HepG2 (cell line): ENCODE data around the gene NFATC1. TPM values are rescaled to one million over a fixed set of nuclear protein-coding genes. Genes with fewer than 3 reads are reported as not detected.

ENCODE experiments used
- ATAC-seq: fragments of 200-7000 bp; cut with Tn5 transposase; 3 replicates; pipeline ENCODE4 v1.9.1; 2020; ENCODE audit warnings: mild to moderate bottlenecking, moderate library complexity
- BruUV-seq: library from RNA; stranded (reverse); fragments of 400-500 nt; replicated peaks from 2 replicates; lab custom pipeline; 2021; lab: Mats Ljungman, UMichigan
- CTCF ChIA-PET: fragments of 300-600 bp; formaldehyde crosslinking; extraction: SDS; loops from one replicate; lab custom pipeline; 2021; ENCODE audit warnings: low total read pairs, inconsistent platforms, low intra/inter-chr PET ratio; lab: Yijun Ruan, JAX
- POLR2A ChIA-PET: fragments of 350-600 bp; sonication (Branson Sonifier 250); formaldehyde crosslinking; loops from one replicate; lab custom pipeline; 2020; ENCODE audit warnings: antibody characterized with exemption, inconsistent platforms; lab: Yijun Ruan, JAX
- DNase-seq: peaks from one replicate; pipeline ENCODE4 v3.0.0-alpha.2; 2015; ENCODE audit warnings: low spot score
- FAIRE-seq: peaks from 3 replicates; lab custom pipeline; 2011; peaks lifted over from hg19 to GRCh38; lab: Jason Lieb, UNC
- H2AFZ ChIP-seq: one replicate; pipeline ENCODE4 v1.6.1; 2011; ENCODE audit warnings: low read length, inconsistent platforms
- H3K27ac ChIP-seq: fragments of 300-600 bp; 3 replicates; pipeline ENCODE4 v1.8.0; 2011; ENCODE audit warnings: mixed run types, mild to moderate bottlenecking, mixed read lengths, low read length, inconsistent platforms; ENCODE audit not compliant: insufficient read depth; ENCODE audit errors: extremely low read length
- H3K27me3 ChIP-seq, 2 experiments: fragments of 200-600 bp in 1 of 2; 2 replicates in 1 of 2; 3 replicates in 1 of 2; pipeline versions ENCODE4 v1.6.0 to v1.8.0; 2011; ENCODE audit warnings: low read length in 2 of 2, mild to moderate bottlenecking in 2 of 2, moderate library complexity in 2 of 2, inconsistent platforms in 1 of 2; ENCODE audit not compliant: insufficient read depth in 2 of 2, control insufficient read depth in 1 of 2
- H3K36me3 ChIP-seq, 2 experiments: fragments of 200-600 bp in 1 of 2; replicated peaks in 1 of 2; 2 replicates in 1 of 2; 3 replicates in 1 of 2; pipeline versions ENCODE4 v1.5.1 to v1.8.0; 2011; ENCODE audit warnings: low read length in 2 of 2, inconsistent platforms in 1 of 2; ENCODE audit not compliant: insufficient read depth in 2 of 2, control insufficient read depth in 1 of 2
- H3K4me1 ChIP-seq: 2 replicates; pipeline ENCODE4 v1.5.1; 2012; ENCODE audit warnings: low read length, inconsistent platforms; ENCODE audit not compliant: insufficient read depth
- H3K4me2 ChIP-seq: 2 replicates; pipeline ENCODE4 v1.6.0; 2011; ENCODE audit warnings: low read depth, low read length, inconsistent platforms
- H3K4me3 ChIP-seq, 3 experiments: fragments of 200-600 bp in 1 of 3; sonication (generic), shearing (Covaris generic) in 1 of 3; replicated peaks in 1 of 3; 2 replicates each; pipeline ENCODE4 v1.5.1; 2011 to 2016; ENCODE audit warnings: low read length in 3 of 3, inconsistent platforms in 2 of 3, low read depth in 2 of 3, mild to moderate bottlenecking in 2 of 3, control low read depth in 1 of 3, mixed read lengths in 1 of 3; ENCODE audit not compliant: insufficient read depth in 1 of 3
- H3K79me2 ChIP-seq: one replicate; pipeline ENCODE4 v1.6.1; 2011; ENCODE audit warnings: low read length, inconsistent platforms; ENCODE audit not compliant: insufficient read depth
- H3K9ac ChIP-seq: 2 replicates; pipeline ENCODE4 v1.6.0; 2011; ENCODE audit warnings: mild to moderate bottlenecking, low read depth, low read length, inconsistent platforms; ENCODE audit not compliant: insufficient read depth
- H3K9me3 ChIP-seq: 2 replicates; pipeline ENCODE4 v1.5.1; 2012; ENCODE audit warnings: mild to moderate bottlenecking, low read length
- H4K20me1 ChIP-seq: 2 replicates; pipeline ENCODE4 v1.6.0; 2011; ENCODE audit warnings: inconsistent platforms, mild to moderate bottlenecking, low read length, moderate library complexity; ENCODE audit not compliant: insufficient read depth
- ARNT ChIP-seq: fragments of 450-650 bp; IDR thresholded peaks from 2 replicates; pipeline ENCODE4 v1.6.1; 2017
- ARNTL ChIP-seq: sonication (generic); formaldehyde crosslinking; IDR thresholded peaks from 2 replicates; pipeline ENCODE4 v1.4.0; 2020; ENCODE audit warnings: mild to moderate bottlenecking, missing genetic modification reagents
- ATAD3A ChIP-seq: sonication (generic); formaldehyde crosslinking; IDR thresholded peaks from 2 replicates; pipeline ENCODE4 v1.4.0; 2020; ENCODE audit warnings: missing genetic modification reagents
- CBX5 ChIP-seq: sonication (generic); formaldehyde crosslinking; IDR thresholded peaks from 2 replicates; pipeline ENCODE4 v1.4.0; 2020; ENCODE audit warnings: missing genetic modification reagents, borderline replicate concordance
- ISL2 ChIP-seq: sonication (generic); formaldehyde crosslinking; IDR thresholded peaks from 2 replicates; pipeline ENCODE4 v1.5.0; 2020; ENCODE audit warnings: missing genetic modification reagents
- NFE2 ChIP-seq: sonication (generic); formaldehyde crosslinking; IDR thresholded peaks from 2 replicates; pipeline ENCODE4 v1.4.0; 2020; ENCODE audit warnings: missing genetic modification reagents
- NRL ChIP-seq: sonication (generic); formaldehyde crosslinking; IDR thresholded peaks from 2 replicates; pipeline ENCODE4 v1.5.0; 2020; ENCODE audit warnings: missing genetic modification reagents, mild to moderate bottlenecking, moderate library complexity, borderline replicate concordance
- RNF2 ChIP-seq: fragments of 450-650 bp; conservative IDR thresholded peaks from 2 replicates; pipeline ENCODE4 v1.6.1; 2016; ENCODE audit warnings: low read depth
- SALL2 ChIP-seq: sonication (generic); formaldehyde crosslinking; IDR thresholded peaks from 2 replicates; pipeline ENCODE4 v1.8.1; 2023; ENCODE audit warnings: mild to moderate bottlenecking, missing genetic modification reagents, inconsistent platforms
- ZBTB38 ChIP-seq: sonication (generic); formaldehyde crosslinking; IDR thresholded peaks from 2 replicates; pipeline ENCODE4 v1.5.1; 2020; ENCODE audit warnings: mild to moderate bottlenecking, missing genetic modification reagents
- ZBTB8A ChIP-seq: sonication (generic); formaldehyde crosslinking; IDR thresholded peaks from 2 replicates; pipeline ENCODE4 v1.4.0; 2020; ENCODE audit warnings: mild to moderate bottlenecking, low read depth, missing genetic modification reagents, borderline replicate concordance
- ZFX ChIP-seq: sonication (generic); formaldehyde crosslinking; IDR thresholded peaks from 2 replicates; pipeline ENCODE4 v1.4.0; 2020; ENCODE audit warnings: mild to moderate bottlenecking, low read depth, missing genetic modification reagents, moderate library complexity
- ZNF614 ChIP-seq: IDR thresholded peaks from 2 replicates; pipeline ENCODE4 v1.6.1; 2018; ENCODE audit warnings: missing biosample characterization, missing genetic modification reagents, inconsistent platforms, borderline replicate concordance
- ZNF788 ChIP-seq: sonication (generic); formaldehyde crosslinking; IDR thresholded peaks from 2 replicates; pipeline ENCODE4 v1.5.0; 2020; ENCODE audit warnings: mild to moderate bottlenecking, missing genetic modification reagents, borderline replicate concordance
- WGBS: methylation state at CpG from one replicate; pipeline ENCODE4 v1.1.6; 2017; ENCODE audit warnings: low lambda C conversion rate; 5-methylcytosine and 5-hydroxymethylcytosine counted together
- in situ Hi-C: cut with HindIII; loops from 2 replicates; pipeline ENCODE4 v1.10.0; 2017; ENCODE audit warnings: low pct_unique_long_range_greater_than_20kb; ENCODE audit not compliant: extremely low pct_ligation_motif_present
- intact Hi-C: fragments of 100-400 bp; cut with micrococcal nuclease; formaldehyde crosslinking; loops from one replicate; pipeline ENCODE4 v1.10.0; 2022; ENCODE audit not compliant: unreplicated experiment
- polyA plus RNA-seq, 8 experiments: library from polyadenylated mRNA; depleted of rRNA in 3 of 8; stranded (reverse) in 7 of 8; unstranded in 1 of 8; fragments of >200 nt; fragmentation: Illumina TruSeq in 4 of 8; extraction: Trizol in 4 of 8; gene quantifications; 2 replicates each; pipeline versions ENCODE4 v1.2.1 to v1.2.3, GENCODE V29; 2011 to 2016; ENCODE audit warnings: low read depth in 4 of 8, missing spikeins in 1 of 8, mixed read lengths in 1 of 8; ENCODE audit not compliant: insufficient read depth in 1 of 8
- total RNA-seq, 5 experiments: library from RNA; depleted of rRNA; stranded (reverse); fragments of >200 nt; fragmentation: Illumina TruSeq; extraction: Trizol; gene quantifications; 2 replicates each; pipeline ENCODE4 v1.2.3, GENCODE V29; 2016; ENCODE audit warnings: low read depth in 1 of 5
- TF ChIP-seq, protein P1 (sequence below): IDR thresholded peaks from 2 replicates; pipeline ENCODE4 v1.6.1; 2016; ENCODE audit warnings: mild to moderate bottlenecking, missing biosample characterization, missing genetic modification reagents
- TF ChIP-seq, protein P2 (sequence below), 2 experiments: sonication (generic) in 1 of 2; formaldehyde crosslinking in 1 of 2; IDR thresholded peaks; 2 replicates each; pipeline versions ENCODE4 v1.4.0 to v1.6.1; 2018 to 2020; ENCODE audit warnings: missing genetic modification reagents in 2 of 2, borderline replicate concordance in 1 of 2, low read depth in 1 of 2, mild to moderate bottlenecking in 1 of 2, missing biosample characterization in 1 of 2
- TF ChIP-seq, protein P3 (sequence below): sonication (generic); formaldehyde crosslinking; IDR thresholded peaks from 2 replicates; pipeline ENCODE4 v1.4.0; 2020; ENCODE audit warnings: mild to moderate bottlenecking, low read depth, missing genetic modification reagents
- TF ChIP-seq, protein P4 (sequence below): sonication (generic); formaldehyde crosslinking; IDR thresholded peaks from 2 replicates; pipeline ENCODE4 v1.8.0; 2022; ENCODE audit warnings: low read depth, missing genetic modification reagents

Gene NFATC1
- total and polyA plus RNA-seq, 2 of the 13 experiments (the other 11 are each of a cell fraction or from before 2014, with no cell fraction given), result not detected

DNA sequence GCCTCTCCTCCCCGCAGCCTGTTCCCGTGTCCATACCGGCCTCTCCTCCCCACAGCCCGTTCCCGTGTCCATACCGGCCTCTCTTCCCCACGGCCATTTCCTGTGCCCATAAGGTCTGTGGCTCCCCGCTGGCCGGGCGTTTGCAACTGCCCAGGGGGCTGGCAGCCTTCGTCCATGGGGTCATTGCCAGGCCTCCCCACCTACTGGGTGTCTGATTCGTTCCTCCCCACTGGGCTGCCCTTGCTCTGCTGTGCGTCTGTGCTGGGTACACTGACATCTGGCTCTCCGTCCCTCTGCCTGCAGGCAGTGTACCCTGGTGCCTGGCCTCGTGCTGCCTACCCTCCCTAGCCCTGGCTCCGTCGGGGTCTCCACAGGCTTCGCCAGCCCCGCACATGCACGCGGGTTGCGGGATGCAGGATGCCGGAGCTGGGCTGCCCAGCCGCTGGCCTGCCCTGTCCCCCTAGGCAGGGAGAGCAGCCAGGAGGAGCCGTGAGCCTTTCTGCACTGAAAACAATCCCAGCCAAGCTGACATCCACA is 67.8 kb downstream of the NFATC1 start:
- Histone ChIP-seq H3K4me1 (no peaks in the 10 kb centered on the region), H3K4me3 (no peak overlapping the region), H3K9me3 (no peaks in the 10 kb centered on the region), H4K20me1 (no peaks in the 10 kb centered on the region), H3K9ac (no peak overlapping the region), H3K79me2 (no peaks in the 10 kb centered on the region), H3K27me3 (peaks cover 6 to 85% of the 10 kb centered on the region in 2 experiments), H3K4me2 (no peak overlapping the region), H3K27ac (no peak overlapping the region), H2AFZ (no peak overlapping the region), H3K36me3 (no peaks in the 10 kb centered on the region)
- ChIA-PET CTCF (no interaction called here), POLR2A (no interaction called here)
- FAIRE-seq, result no peak
- in situ Hi-C loops, result no loop called here
- 44% methylated on average over 22 of the region's 25 CpGs for WGBS
- TF ChIP-seq, protein P1, sequence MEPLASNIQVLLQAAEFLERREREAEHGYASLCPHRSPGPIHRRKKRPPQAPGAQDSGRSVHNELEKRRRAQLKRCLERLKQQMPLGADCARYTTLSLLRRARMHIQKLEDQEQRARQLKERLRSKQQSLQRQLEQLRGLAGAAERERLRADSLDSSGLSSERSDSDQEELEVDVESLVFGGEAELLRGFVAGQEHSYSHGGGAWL (CRISPR knock-in tag), result no peak
- TF ChIP-seq NFE2 (CRISPR knock-in tag) (no peak), RNF2 (no peak), ARNTL (no peak), ISL2 (CRISPR knock-in tag) (no peak), NRL (no peak), ATAD3A (CRISPR knock-in tag) (no peak), ZBTB8A (no peak), CBX5 (CRISPR knock-in tag) (no peak), ZNF788 (CRISPR knock-in tag) (no peak), ZBTB38 (CRISPR knock-in tag) (no peak), ZNF614 (CRISPR knock-in tag) (no peak), SALL2 (no peak), ZFX (no peak), ARNT (no peak)
- TF ChIP-seq, protein P2, sequence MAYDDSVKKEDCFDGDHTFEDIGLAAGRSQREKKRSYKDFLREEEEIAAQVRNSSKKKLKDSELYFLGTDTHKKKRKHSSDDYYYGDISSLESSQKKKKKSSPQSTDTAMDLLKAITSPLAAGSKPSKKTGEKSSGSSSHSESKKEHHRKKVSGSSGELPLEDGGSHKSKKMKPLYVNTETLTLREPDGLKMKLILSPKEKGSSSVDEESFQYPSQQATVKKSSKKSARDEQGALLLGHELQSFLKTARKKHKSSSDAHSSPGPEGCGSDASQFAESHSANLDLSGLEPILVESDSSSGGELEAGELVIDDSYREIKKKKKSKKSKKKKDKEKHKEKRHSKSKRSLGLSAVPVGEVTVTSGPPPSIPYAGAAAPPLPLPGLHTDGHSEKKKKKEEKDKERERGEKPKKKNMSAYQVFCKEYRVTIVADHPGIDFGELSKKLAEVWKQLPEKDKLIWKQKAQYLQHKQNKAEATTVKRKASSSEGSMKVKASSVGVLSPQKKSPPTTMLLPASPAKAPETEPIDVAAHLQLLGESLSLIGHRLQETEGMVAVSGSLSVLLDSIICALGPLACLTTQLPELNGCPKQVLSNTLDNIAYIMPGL (CRISPR knock-in tag; IDR thresholded peaks at IDR 0.05; ENCODE audit: borderline replicate concordance in 1 of 2, low read depth in 1 of 2), result no peak
- TF ChIP-seq, protein P3, sequence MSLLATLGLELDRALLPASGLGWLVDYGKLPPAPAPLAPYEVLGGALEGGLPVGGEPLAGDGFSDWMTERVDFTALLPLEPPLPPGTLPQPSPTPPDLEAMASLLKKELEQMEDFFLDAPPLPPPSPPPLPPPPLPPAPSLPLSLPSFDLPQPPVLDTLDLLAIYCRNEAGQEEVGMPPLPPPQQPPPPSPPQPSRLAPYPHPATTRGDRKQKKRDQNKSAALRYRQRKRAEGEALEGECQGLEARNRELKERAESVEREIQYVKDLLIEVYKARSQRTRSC, result no peak
- TF ChIP-seq, protein P4, sequence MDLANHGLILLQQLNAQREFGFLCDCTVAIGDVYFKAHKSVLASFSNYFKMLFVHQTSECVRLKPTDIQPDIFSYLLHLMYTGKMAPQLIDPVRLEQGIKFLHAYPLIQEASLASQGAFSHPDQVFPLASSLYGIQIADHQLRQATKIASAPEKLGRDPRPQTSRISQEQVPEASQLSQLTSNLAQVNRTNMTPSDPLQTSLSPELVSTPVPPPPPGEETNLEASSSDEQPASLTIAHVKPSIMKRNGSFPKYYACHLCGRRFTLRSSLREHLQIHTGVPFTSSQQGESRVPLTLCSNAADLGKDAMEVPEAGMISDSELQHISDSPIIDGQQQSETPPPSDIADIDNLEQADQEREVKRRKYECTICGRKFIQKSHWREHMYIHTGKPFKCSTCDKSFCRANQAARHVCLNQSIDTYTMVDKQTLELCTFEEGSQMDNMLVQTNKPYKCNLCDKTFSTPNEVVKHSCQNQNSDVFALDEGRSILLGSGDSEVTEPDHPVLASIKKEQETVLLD, result no peak
- no peak for ATAC-seq
- no peak for DNase-seq
- intact Hi-C loops, result no loop called here
- BruUV-seq, result no TSS peak
